ENCODE measurements around the gene NR1I2.

Gene NR1I2

GRCh38 chr3:119779731-119780383 lies 2.0 kb upstream of the NR1I2 start:
- DNase-seq = no peak

GRCh38 chr3:119782460-119782859 lies 559 bp downstream of the NR1I2 start:
- no peak for DNase-seq

GRCh38 chr3:119783255-119783654 lies 1.4 kb downstream of the NR1I2 start:
- no peak for DNase-seq

DNA sequence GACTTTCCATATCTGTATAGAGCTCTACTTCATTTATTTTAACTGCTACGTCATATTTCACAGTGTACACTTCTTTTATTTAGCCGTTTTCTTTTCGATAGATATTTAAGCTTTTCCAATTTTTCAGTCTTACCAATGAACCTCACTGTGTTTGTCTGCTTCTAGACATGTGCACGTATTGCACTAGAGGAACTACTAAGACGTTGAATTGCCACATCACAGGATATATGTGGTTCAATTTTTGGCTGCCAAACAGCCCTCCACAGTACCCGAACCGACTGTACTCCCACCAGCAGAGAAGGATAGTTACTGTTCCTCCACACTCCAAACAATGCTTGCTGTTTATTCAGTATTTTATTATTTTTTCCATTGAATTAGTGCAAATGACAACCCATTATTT lies 2.0 kb downstream of the NR1I2 start:
- DNase-seq = no peak

DNA sequence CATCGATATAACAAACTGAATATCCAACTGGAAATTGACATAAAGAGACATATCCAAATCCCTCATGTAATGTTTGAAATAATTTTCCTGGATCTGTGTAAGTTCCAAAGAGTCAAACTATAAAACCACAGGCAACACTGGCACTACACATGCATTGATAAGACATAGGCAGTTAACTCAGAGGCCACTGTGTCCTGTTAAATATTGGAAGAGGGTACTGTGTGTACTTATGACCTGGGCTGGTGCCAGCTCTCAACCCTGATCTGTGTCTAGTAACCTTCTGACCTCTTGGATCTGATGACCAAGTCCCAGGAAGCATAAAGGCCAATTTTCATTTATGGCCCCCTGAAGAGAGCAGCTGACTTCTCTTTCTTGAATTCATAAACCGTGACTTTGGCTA lies 4.5 kb downstream of the NR1I2 start:
- DNase-seq = no peak

DNA sequence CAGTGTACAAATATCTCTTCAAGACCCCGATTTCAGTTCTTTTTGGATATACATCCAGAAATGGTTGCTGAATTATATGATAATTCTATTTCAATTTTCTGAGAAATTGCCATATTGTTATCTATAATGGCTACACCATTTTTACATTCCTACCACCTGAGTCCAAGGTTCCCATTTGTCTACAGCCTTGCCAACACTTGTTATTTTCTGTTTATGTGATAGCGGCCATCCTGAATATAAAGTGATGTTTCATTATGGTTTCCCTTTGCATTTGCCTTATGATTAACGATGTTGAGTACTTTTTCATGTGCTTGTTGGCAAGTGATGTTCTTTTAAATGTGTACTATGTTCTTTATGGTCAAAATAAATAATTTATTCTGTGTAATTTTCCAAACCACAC lies 8.5 kb downstream of the NR1I2 start:
- DNase-seq = no peak

- DNase-seq = no peak
Observed at GRCh38 chr3:119792270-119792669, 10.4 kb downstream of the NR1I2 start.

GRCh38 chr3:119794401-119794800 lies 12.5 kb downstream of the NR1I2 start:
- DNase-seq = no peak

DNA sequence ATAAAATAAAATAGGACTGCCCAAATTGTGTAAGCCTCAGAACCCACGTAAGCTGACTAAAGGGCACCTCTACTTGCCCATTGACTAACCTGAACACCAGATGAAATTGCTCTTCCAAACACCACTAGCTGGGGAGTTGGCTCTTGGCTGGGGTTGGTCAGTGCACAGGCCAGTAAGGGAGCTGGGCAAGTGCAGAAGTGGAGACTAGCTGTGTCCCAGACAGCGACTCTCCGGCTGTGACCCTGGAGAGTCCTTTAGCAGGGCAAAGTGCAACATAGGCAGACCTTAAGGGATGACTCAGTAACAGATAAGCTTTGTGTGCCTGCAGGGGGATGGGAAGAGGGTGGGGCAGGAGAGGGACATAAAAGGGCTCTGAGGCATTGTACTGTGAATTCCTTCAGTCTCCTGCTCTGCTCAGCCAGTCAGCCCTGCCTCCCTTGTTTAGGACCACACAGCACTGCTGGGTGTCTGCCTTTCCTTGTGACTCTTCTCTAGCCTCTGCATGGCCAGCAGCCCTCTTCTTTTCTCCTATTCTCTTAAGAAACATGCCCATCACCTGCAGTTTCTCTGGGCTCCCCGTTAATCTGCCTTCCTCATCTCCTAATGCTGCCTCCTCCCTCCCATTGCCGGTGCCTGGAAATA lies 13.2 kb downstream of the NR1I2 start:
- DNase-seq = no peak

GRCh38 chr3:119795849-119796248 lies 13.9 kb downstream of the NR1I2 start:
- no peak for DNase-seq

GRCh38 chr3:119796368-119796767 lies 14.5 kb downstream of the NR1I2 start:
- no peak for DNase-seq

GRCh38 chr3:119796785-119797184 lies 14.9 kb downstream of the NR1I2 start:
- DNase-seq = no peak

DNA sequence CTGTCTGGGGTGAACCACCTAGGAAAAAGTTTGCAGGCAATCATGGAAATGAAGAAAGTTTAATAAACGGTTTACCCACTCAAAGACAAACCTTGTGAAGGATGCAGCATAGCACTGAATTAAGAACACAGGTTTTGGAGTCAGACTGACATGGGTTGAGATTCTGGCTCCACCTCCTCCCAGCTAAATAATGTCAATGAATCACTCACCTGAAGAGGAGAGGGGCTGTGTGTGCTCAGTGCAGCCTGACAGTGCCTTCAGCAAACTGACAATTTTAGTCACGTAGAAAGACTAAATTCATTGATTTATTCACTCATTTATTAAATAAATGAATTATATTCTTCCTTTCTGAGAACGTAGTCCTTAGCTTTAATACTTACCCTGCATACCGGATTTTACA lies 18.9 kb downstream of the NR1I2 start:
- DNase-seq = no peak

DNA sequence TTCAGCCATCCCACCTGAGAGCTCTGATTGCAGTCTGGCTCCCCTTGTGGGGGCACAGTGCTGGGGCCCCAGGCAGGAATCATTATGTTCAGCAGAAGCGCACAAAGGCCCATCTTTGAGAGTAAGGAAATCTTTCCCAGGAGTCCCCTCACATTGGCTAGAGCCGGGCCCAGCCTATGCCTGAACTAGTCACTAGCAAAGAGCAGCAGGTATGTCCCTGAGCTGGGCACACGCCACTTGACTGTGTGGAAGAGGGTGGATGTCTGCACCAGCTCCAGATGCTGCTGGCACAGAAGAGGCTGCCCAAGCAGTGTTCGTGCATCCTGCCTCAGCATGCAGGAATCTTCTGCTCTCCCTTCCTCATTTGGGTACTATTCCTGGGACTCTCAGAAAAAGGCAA lies 26.3 kb downstream of the NR1I2 start:
- no peak for DNase-seq

GRCh38 chr3:119808843-119809242 lies 26.9 kb downstream of the NR1I2 start:
- DNase-seq = no peak

GRCh38 chr3:119809249-119810017 lies 27.5 kb downstream of the NR1I2 start:
- no peak for DNase-seq

GRCh38 chr3:119810018-119810435 lies 28.1 kb downstream of the NR1I2 start:
- DNase-seq = peak; percentile 19

- DNase-seq = no peak
Observed at GRCh38 chr3:119812491-119813058, 30.7 kb downstream of the NR1I2 start.

GRCh38 chr3:119815716-119816115 lies 33.8 kb downstream of the NR1I2 start:
- no peak for DNase-seq

DNA sequence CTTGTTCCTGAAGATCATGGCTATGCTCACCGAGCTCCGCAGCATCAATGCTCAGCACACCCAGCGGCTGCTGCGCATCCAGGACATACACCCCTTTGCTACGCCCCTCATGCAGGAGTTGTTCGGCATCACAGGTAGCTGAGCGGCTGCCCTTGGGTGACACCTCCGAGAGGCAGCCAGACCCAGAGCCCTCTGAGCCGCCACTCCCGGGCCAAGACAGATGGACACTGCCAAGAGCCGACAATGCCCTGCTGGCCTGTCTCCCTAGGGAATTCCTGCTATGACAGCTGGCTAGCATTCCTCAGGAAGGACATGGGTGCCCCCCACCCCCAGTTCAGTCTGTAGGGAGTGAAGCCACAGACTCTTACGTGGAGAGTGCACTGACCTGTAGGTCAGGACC lies 35.2 kb downstream of the NR1I2 start:
- DNase-seq = no peak

GRCh38 chr3:119817583-119818363 lies 35.9 kb downstream of the NR1I2 start:
- DNase-seq = no peak

DNA sequence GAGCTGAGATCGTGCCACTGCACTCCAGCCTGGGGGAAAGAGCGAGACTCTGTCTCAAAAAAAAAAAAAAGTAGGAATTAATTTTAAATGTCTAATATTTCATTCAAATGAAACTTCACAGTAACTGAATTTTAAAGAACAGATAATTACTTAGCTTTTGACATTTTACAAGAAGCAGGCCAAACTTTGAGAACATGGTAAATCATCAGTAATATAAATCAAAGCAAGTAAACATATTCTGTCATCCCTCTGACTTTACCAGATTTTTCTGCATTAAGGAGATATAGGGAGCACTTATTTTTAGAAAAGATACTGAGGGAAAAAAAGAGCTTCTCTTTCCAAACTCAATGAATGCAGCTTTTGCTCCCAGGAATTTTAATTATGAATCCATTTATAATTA lies 37.0 kb downstream of the NR1I2 start:
- no peak for DNase-seq

DNA sequence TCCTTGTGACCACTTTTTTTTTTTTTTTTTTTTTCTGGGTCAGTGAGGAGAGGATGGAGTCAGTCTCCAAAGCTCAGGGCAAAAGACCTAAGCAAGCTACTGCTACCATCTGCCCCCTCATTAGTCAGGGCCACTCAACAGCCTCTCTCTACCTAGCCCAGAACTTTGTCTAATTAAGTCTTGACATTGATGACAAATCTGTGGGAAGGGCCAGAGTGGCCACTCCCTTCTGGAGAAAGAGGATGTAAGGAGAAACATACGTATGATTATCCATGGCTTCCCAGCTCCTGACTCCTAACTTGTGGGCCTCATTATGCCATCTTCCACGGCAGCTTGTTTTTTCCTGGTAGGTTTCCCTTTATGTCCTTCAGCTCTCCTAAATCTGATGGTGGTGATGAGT lies 37.9 kb downstream of the NR1I2 start:
- DNase-seq = no peak

Data from NCI-H1436 (cell line).